GM18511 (cell line): ENCODE measurements around the gene PXK.
"Not testable (repeated sequence)": the region's sequence is repeated elsewhere in the genome, so short reads cannot be mapped to it uniquely, and the experiment has no call there.

Experiments
- ATAC-seq: cut with Tn5 transposase; IDR thresholded peaks from one replicate; pipeline ENCODE4 v1.9.1; 2021; ENCODE audit warnings: mild to moderate bottlenecking, moderate library complexity; ENCODE audit not compliant: unreplicated experiment

The PXK gene

DNA sequence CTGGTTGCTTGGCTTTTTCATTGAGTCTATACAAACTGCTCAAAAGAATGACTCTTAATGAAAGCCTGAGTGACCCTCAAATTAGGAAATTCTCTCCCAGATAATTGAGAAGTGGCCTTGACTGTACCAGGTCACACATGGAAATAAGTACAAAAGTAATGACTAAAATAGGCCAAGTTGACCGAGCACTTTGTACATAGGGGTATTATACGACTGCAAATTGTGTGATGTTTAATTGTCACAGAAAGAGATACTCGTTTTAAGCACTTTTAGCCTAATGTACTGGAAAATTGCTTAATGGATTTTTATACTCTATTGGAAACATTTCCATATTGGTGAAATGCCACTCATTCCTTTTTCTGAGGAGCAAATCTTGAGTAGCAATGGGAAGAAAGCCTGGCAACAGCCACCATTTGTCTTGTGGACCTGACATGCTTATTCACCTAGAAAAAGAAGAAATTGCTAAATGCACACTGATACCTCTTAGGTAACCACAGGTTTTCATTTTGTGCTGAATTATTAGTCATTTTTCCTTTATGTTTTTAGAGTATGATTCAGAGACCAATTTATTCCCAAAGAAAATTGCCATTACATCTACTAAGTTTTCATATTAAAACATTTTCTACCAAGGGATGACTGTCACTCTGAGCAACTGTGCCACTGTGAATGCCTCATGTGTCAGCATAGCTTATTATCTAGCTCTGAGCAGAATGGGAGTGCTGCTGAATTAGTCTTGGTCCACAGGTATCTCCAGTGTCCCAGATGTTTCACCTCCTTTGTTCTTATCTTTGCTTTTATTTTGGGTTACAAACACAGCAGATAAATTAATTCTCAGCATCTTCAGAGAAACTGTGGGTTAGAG lies 8.9 kb upstream of the PXK start:
- no peak for ATAC-seq

DNA sequence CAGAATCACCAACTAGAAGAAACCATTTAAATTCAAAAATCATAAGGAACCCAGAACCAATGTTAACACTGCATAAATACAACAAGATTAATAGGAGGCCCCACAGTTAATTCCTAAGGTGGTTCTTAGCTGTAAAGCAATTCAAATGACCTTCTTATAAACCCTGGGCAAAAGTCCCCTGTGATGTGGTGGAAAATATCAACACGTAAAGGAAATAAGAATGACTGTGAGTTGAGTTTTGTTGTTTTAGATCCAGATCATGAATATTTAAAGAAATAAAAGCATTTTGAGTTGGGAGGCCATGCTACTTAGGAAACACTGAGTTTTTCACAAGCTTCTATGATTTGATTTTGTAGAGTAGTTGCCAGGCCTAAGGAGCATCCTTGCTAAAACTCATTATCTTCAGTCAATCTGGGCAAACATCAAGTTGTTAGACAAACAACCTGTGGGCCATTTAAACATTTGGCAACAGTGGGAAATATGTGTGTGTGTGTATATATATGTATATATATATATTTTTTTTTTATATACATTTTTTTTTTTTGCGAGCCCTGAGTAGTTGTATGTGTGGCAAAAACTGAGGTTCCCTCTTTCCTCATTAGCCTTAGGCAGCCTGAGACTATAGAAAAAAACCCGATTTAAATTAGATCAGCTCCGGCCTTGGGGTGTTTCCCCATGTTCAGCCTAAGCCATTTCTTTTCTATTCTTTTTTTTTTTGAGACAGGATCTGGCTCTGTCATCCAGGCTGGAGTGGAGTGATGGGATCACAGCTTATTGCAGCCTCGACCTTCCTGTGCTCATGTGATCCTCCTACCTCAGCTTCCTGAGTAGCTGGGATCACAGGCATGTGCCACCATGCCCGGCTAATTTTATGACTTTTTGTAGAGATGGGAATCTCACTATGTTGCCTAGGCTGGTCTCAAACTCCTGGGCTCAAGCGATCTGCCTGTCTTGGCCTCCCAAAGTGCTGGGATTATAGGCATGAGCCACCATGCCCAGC lies 8.0 kb upstream of the PXK start:
- ATAC-seq: no peak

DNA sequence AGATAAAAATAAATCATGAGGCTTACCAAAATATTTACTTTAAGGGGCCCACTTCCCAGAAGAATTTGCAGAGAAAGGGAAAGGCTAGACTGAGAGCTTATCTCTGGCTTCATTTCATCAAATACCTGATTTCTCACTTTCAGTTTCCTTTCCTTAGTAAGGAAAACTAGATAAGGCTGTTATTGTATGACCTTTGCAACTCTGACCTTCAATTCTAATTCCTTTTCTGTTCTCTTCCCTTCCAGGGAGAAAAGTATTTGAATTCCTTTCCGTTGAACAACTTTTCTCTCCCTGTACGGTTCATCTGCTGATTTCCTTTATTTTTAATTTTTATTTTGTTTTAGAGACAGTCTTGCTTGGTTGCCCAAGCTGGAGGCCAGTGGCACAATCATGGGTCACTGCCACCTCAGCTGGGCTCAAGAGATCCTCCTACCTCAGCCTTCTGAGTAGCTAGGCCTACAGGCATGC lies 7.1 kb upstream of the PXK start:
- no peak for ATAC-seq

DNA sequence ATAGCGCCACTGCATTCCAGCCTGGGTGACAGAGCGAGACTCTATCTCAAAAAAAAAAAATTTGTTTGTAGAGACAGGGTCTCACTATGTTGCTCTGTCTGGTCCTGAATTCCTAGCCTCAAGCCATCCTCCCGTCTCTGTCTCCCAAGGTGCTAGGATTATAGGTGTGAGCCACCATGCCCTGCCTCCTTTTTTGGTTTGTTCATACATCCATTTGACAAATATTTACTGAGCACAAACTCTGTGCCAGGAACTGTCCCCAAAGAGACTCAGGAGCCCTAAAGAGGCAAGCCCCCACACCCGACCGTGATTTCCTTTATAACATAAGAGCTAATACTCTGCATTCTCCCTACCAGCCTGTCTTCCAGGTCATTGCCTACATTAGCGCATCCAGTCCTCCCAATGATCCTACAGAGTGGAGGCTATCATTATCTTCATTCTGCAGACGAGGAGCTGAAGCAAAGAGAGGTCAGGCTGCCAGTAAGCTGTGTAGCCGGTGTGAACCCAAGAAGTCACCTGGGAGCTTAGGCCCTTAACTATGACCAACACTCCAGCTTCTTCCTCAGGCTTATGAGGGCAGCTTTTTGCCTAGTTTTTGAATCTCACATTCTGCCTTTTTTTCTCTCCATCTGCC lies 6.3 kb upstream of the PXK start:
- no peak for ATAC-seq

DNA sequence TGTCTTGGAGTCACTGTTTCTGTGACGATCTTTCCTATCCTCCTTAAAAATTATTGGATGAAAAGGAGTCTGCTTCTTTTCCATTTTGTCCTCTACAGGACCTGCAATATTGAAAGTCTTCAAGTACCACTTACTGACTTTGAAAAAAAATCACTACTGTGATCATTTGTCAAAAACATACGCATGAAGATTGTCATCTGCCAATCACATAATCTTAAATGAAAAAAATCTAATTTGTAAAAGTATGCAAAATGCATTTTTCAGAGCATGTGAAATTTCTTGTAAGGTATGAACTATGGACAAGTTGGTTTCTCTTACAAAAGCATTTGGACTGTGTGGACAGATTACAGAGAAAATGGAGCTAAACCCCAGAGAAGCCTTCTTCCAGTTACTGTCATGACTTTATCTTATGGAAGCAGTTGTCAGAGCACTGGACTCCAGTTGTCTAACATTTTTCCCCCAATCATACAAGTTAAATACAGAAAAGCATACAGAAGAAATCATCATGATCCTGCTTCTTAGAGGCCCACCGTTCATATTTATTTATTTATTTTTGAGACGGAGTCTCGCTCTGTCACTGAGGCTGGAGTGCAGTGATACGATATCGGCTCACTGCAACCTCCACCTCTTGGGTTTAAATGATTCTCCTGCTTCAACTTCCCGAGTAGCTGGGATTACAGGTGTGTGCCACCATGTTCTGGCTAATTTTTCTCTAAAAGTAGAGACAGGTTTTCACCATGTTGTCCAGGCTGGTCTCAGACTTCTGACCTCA lies 3.4 kb upstream of the PXK start:
- ATAC-seq: no peak

DNA sequence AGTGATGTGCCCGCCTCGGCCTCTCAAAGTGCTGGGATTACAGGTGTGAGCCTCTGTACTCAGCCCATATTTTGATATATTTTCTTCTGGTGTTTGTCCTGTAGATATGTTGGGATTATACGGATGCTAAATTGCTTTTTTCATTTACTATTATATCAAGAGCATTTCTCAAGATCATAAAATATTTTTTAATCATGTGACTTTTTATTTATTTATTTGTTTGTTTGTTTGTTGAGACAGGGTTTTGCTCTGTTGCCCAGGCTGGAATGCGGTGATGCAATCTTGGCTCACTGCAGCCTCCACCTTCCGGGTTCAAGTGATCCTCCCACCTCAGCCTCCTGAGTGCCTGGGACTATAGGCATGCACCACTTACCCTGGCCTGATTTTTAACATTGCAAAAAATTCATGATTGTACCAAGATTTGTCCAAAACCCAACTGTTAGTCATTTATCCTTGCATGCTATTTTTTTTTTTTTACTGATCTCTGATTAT lies 2.7 kb upstream of the PXK start:
- ATAC-seq: no peak

DNA sequence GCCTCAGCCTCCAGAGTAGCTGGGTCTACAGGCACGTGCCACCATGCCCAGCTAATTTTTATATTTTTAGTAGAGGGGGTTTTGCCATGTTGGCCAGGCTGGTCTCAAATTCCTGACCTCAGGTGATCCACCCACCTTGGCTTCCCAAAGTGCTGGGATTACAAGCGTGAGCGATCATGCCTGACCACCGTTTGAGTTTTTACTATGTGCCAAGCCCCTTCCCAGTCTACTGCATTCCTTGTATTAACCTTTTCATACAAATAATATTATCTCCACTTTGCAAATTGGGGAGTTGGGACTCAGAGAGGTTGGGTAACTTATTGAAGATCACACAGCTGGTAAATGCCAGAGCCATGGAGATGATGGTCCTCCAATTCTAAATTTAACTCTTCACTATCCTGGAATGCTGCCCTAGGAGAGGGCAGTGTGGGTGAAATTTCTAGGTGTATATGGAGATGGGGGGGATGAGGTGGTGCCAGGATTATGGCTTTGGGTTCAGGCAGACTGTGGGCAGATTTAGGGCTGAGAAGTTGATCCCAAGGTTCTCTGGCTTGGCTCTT lies 1.0 kb upstream of the PXK start:
- no peak for ATAC-seq

DNA sequence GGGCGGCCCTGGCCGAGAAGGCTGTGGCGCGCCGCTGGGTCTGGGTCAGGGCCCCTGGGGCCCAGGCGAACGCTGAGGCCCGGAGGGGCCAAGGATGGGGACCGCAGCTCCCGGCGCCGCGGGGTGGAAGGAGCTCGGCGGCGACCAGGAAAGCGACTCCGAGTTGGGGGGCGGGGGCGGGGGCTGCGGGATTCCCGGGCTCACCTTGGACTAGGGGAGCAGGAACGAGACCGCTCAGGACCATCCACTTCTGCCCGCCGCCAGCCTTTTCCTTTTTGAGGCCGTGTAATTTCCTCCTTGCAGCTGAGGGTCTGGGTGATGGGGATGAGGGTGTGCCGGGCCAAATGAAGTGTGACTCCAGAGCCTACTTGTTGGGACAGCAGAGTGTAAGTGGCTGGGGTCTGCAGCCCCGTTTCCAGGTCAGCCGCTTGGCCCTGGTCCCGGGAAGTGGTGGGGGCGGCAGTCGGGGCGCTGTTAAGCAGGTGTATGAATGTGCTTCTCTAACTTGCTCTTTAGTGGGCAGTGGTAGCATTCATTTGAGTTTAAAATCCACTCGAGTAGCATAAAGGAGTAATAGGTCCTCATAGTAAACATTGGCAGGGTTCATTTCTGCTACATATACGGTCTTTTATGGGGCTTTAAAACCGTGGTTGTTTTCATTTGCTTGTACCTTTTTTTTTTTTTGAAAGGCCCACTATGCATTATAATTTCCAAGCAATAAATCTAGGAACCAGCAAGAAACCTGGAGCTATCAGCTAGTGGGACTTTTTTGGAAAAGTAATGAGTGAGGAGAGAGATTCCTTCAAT lies 717 bp downstream of the PXK start:
- ATAC-seq: peak; percentile 46

DNA sequence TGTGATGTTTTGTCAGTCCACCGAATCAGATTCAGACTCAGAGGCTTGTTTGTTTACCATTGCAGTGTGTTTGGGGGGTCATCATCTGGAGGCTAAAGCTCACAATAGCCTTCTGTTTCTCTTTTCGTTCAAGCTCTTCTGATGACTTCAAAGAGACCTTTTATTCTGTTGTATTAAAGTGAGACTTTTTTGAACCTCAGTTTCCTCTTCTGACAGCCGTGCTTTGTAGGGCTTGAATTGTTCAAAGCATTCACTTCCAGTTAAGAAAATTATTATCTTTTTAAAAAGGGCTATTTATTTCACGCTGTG lies 1.3 kb downstream of the PXK start:
- no peak for ATAC-seq

DNA sequence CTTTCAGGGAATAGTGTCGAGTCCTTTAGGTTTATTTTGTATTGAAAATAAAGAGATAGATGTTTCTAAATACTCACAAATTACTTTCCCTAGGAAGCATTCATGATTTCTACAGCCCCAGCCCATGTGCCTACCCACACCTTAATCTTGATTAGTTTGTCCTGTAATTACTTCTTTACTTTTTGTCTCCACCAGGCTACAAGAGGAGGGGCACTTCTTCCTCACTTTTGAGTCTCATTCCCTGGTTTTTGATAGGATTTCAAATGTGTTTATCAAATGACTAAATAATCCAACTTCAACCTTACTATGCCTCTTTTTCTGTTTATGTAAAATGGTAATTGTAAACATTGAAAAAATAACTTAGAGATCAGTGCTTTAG lies 1.8 kb downstream of the PXK start:
- no peak for ATAC-seq

DNA sequence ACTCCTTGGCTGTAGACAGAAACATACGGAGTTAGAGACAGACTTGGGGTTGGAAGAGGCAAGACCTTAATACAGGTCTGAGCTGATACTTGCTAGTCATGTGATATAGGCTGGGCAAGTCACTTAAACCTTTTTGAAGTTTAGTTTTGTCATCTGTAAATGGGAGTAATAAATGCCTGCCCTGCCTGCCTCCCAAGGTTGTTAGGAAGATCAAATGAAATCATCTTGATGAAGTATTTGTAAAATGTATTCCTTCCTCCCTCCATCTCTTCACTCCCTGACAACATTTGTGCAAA lies 2.9 kb downstream of the PXK start:
- no peak for ATAC-seq

DNA sequence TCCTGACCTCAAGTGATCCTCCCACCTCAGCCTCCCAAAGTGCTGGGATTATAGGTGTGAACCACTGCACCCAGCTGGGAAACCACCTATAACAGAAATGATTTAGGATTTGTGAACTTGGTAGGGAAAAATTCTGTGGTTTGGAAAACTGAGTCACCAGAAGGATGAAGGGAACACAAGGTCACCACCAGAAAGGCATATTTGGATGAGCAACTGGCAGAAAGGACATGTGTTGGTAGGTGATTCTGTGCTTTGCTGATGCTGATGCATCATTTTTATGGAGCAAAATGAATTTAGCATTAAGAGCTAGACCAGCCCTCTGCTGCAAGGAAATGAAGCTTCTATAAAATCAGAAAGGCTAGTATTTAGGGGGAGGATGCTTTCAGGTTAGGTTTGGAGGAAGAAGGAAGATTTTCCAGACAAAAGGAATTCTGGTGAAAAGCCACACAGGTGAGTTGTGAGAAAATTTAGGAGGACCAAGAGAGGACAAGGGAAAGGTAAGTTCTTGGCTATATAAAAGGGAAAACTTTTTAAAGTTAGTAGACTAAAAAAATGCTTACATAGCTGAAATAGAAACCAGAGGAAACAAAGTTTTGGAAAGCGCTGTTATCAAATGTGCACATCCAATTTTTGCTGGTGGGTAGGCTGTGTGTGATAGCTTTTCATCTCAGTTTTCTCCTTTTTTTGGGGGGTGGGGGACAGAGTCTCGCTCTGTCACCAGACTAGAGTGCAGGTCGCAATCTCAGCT lies 3.6 kb downstream of the PXK start:
- ATAC-seq: no peak

DNA sequence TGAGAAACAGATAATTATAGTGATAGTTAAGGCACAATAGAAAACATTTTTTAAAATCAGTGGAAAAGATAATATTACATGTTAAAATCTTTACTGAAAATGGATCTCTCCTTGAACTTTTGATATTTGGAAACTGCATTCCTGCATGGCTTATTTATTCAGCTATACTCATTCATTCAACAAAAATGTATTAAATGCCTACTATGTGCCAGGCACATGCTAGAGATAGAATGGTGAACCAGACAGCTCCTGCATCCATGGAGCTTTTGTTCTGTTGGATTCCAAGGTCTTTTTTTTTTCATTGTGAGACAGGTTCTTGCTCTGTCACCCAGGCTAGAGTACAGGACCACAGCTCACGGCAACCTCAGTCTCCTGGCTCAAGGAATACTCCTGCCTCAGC lies 4.5 kb downstream of the PXK start:
- ATAC-seq: no peak

DNA sequence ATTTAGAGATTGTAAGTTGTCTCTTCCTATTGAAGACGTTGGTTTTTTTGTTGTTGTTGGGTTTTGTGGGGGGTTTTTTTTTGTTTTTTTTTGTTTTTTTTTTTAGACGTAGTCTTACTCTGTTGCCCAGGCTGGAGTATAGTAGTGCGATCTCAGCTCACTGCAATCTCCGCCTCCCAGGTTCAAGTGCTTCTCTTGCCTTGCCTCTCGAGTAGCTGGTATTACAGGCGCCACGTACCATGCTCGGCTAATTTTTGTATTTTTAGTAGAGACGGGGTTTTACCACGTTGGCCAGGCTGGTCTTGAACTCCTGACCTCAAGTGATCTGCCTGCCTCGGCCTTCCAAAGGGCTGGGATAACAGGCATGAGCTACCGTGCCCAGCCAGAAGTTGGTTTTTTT lies 6.5 kb downstream of the PXK start:
- ATAC-seq: not testable (repeated sequence)

DNA sequence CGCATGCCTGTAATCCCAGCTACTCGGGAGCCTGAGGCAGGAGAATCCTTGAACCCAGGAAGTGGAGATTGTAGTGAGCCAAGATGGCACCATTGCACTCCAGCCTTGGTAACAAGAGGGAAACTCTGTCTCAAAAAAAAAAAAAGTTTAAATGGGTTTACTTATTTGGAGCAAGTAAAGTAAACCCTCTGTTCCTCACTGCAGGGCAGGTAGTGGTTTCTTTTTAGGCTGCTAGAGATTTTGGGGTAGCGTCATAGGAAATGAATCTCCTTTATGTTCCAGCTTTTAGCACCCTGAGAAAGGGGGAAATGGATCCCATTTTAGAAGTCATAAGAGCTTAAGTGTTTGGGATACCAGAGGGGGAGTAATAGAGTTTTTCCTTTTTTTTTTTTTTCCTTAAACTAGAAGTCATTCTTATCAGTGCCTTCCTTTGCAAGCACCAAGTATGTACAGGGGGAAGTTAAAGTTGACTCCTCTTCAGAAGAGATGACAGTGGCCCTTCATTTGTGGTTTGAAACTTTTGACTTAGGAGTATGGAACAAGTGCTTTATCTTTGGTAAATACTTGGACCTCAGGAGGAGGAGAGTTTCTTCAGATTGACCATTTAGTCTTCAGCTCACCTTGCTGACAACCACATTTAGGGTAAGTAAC lies 8.0 kb downstream of the PXK start:
- ATAC-seq: no peak

DNA sequence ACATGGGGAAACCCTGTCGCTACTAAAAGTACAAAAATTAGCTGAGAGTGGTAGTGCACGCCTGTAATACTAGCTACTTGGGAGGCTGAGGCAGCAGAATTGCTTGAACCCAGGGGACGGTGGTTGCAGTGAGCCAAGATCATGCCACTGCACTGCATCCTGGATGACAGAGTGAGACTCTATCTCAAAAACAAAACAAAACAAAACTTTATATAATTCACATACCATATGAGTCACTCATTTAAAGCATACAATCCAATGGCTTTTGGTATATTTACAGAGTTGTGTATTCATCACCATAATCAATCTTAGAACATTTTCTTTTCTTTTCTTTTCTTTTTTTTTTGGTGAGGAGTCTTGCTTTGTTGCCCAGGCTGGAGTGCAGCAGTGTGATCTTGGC lies 8.7 kb downstream of the PXK start:
- no peak for ATAC-seq

DNA sequence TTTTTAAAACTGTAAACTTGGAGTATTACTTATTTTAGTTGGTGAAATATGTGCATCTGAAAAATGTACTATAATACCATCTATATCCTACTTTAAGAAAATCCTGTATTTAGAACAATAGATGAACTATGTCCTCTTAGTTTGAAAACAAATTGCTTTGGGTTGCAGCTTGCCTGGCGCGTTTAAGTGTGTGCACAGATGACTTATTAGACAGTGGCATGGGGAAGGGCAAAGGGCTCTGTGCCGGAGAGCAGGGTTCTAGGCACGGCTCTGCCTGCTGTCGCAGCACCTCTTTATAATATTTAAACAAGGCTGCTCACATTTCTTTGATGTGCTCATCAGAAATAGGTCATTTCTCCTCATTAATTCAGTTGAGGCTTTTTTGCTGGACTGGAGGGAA lies 10.0 kb downstream of the PXK start:
- no peak for ATAC-seq

DNA sequence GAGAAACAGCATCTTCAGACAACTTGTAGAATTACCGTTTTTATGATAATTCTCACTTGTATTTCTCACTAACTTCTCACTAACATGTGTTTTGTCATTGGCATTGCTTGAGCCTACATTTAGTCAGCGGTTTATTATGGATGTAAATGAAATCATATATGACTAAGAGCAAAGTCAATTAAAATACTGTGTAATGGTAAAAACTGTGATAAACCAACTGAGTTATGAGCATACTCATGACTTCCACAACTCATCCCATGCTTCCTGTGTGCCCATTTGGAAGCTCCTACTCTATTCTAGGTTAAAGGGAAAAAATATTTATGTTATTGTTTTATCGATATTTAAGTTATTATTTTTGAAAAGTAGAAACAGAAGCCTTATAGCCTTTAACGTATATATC lies 12.8 kb downstream of the PXK start:
- no peak for ATAC-seq
